ENCODE measurements around the gene WDR88. TPM values are rescaled to one million over a fixed set of nuclear protein-coding genes. Genes with fewer than 3 reads are reported as not detected.
"Not testable (repeated sequence)": the region's sequence is repeated elsewhere in the genome, so short reads cannot be mapped to it uniquely, and the experiment has no call there.

The WDR88 gene
- total RNA-seq, 1 donor from 2014 or later = not detected

DNA sequence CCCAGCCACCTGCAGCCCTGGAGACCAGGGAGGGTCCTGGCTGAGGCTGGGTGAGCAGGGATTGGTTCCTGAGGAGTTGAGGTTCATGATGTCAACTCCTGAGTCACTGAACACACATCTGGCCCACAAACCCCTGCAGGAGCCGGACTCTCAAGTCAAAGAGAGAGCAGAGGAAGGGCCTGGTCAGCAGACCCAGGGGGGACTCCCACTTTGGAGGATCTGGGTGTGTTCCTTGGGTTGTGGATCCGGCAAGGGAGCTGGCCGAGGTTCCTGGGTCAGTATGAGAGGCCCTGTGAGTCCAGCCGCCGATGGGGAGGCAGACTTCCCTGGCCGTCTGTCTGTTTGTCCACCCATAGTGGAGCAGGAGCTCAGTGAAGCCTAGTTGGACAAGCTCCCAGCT is 89.7 kb downstream of the WDR88 start:
- Histone ChIP-seq H3K9ac (ENCODE audit: low read length) (no peak overlapping the region), H3K9me3 (ENCODE audit: insufficient read depth, low read depth, low read length) (no peaks in the 10 kb centered on the region), H3K27me3 (ENCODE audit: insufficient read depth, low read length) (peaks cover 41% of the 10 kb centered on the region), H2AFZ (ENCODE audit: low read depth, low read length) (no peak overlapping the region), H3K27ac (ENCODE audit: low read depth, low read length) (no peak overlapping the region), H4K20me1 (ENCODE audit: insufficient read depth, low read length) (peaks cover 19% of the 10 kb centered on the region), H3K4me3 (ENCODE audit: insufficient read depth, low read depth, low read length) (no peak overlapping the region), H3K4me2 (ENCODE audit: low read length) (no peak overlapping the region), H3K36me3 (ENCODE audit: insufficient read depth, low read length) (no peaks in the 10 kb centered on the region), H3K79me2 (ENCODE audit: insufficient read depth, low read length) (no peaks in the 10 kb centered on the region), H3K4me1 (ENCODE audit: insufficient read depth, low read length) (peaks cover 5% of the 10 kb centered on the region)
- H3K36me3 Mint-ChIP-seq (ENCODE audit: low read depth, unreplicated experiment) = peaks cover 2% of the 10 kb centered on the region
- no peak overlapping the region for H3K4me3 Mint-ChIP-seq (ENCODE audit: unreplicated experiment)
- H3K4me1 Mint-ChIP-seq (ENCODE audit: low read depth, unreplicated experiment) = peaks cover 3% of the 10 kb centered on the region
- peaks cover 5% of the 10 kb centered on the region for H3K9me3 Mint-ChIP-seq (ENCODE audit: unreplicated experiment)
- H3K27ac Mint-ChIP-seq (ENCODE audit: unreplicated experiment) = no peak overlapping the region
- no peak for TF ChIP-seq EZH2 (IDR thresholded peaks at IDR 0.05; ENCODE audit: insufficient read depth, low read length)
- FAIRE-seq (no peak), DNase-seq (ENCODE audit: low read depth) (peak; percentile 20)
- peaks cover 50% of the 10 kb centered on the region for H3K27me3 Mint-ChIP-seq (ENCODE audit: low read depth, unreplicated experiment)

DNA sequence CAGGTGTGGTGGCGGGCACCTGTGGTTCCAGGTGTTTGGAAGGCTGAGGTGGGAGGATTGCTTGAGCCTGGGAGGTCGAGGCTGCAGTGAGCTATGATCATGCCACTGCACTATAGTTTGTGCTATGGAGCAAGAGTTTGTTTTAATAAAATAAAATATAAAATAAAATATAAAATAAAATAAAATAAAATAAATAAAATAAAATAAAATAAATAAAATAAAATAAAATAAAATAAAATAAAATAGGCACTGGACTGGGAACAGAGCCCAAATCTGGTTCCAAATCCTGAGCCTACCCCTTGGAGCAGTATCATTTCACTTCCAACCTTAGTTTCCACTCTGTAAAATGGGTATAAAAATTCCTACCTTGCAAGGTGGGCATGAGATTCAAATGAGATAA is 90.3 kb downstream of the WDR88 start:
- not testable (repeated sequence) for H2AFZ ChIP-seq (ENCODE audit: low read depth, low read length); H3K9me3 Mint-ChIP-seq (ENCODE audit: unreplicated experiment)
- H3K27me3 Mint-ChIP-seq (ENCODE audit: low read depth, unreplicated experiment) = peaks cover 54% of the 10 kb centered on the region

GRCh38 chr19:33224694-33225457 is 93.0 kb downstream of the WDR88 start:
- Histone ChIP-seq H3K36me3 (ENCODE audit: insufficient read depth, low read length) (no peaks in the 10 kb centered on the region), H3K79me2 (ENCODE audit: insufficient read depth, low read length) (no peaks in the 10 kb centered on the region), H4K20me1 (ENCODE audit: insufficient read depth, low read length) (peaks cover 16% of the 10 kb centered on the region), H3K9ac (ENCODE audit: low read length) (no peak overlapping the region), H3K27me3 (ENCODE audit: insufficient read depth, low read length) (peaks cover 47% of the 10 kb centered on the region), H3K4me2 (ENCODE audit: low read length) (no peak overlapping the region), H2AFZ (ENCODE audit: low read depth, low read length) (no peak overlapping the region), H3K9me3 (ENCODE audit: insufficient read depth, low read depth, low read length) (peaks cover 4% of the 10 kb centered on the region), H3K4me3 (ENCODE audit: insufficient read depth, low read depth, low read length) (no peak overlapping the region), H3K4me1 (ENCODE audit: insufficient read depth, low read length) (no peaks in the 10 kb centered on the region), H3K27ac (ENCODE audit: low read depth, low read length) (no peak overlapping the region)
- Mint-ChIP-seq H3K36me3 (ENCODE audit: low read depth, unreplicated experiment) (peaks cover 4% of the 10 kb centered on the region), H3K27me3 (ENCODE audit: low read depth, unreplicated experiment) (peaks cover 67% of the 10 kb centered on the region), H3K4me3 (ENCODE audit: unreplicated experiment) (no peak overlapping the region), H3K9me3 (ENCODE audit: unreplicated experiment) (peaks cover 24% of the 10 kb centered on the region), H3K4me1 (ENCODE audit: low read depth, unreplicated experiment) (peaks cover 6% of the 10 kb centered on the region), H3K27ac (ENCODE audit: unreplicated experiment) (no peak overlapping the region)
- no peak for DNase-seq (ENCODE audit: low read depth)
- no peak for FAIRE-seq
- no peak for TF ChIP-seq EZH2 (IDR thresholded peaks at IDR 0.05; ENCODE audit: insufficient read depth, low read length)
- TF ChIP-seq, protein P1, sequence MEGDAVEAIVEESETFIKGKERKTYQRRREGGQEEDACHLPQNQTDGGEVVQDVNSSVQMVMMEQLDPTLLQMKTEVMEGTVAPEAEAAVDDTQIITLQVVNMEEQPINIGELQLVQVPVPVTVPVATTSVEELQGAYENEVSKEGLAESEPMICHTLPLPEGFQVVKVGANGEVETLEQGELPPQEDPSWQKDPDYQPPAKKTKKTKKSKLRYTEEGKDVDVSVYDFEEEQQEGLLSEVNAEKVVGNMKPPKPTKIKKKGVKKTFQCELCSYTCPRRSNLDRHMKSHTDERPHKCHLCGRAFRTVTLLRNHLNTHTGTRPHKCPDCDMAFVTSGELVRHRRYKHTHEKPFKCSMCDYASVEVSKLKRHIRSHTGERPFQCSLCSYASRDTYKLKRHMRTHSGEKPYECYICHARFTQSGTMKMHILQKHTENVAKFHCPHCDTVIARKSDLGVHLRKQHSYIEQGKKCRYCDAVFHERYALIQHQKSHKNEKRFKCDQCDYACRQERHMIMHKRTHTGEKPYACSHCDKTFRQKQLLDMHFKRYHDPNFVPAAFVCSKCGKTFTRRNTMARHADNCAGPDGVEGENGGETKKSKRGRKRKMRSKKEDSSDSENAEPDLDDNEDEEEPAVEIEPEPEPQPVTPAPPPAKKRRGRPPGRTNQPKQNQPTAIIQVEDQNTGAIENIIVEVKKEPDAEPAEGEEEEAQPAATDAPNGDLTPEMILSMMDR (IDR thresholded peaks at IDR 0.05; ENCODE audit: insufficient read depth, low read depth, low read length) = no peak

More for the DNA sequence above, 90.3 kb downstream of the WDR88 start:
- H3K27me3 ChIP-seq (ENCODE audit: insufficient read depth, low read length) = peaks cover 38% of the 10 kb centered on the region
- not testable (repeated sequence) for H3K27ac ChIP-seq (ENCODE audit: low read depth, low read length); H3K4me1 Mint-ChIP-seq (ENCODE audit: low read depth, unreplicated experiment); H3K4me2 ChIP-seq (ENCODE audit: low read length); H3K27ac Mint-ChIP-seq (ENCODE audit: unreplicated experiment); H3K36me3 Mint-ChIP-seq (ENCODE audit: low read depth, unreplicated experiment); H3K4me3 Mint-ChIP-seq (ENCODE audit: unreplicated experiment); H3K9ac ChIP-seq (ENCODE audit: low read length); DNase-seq (ENCODE audit: low read depth); H3K4me1 ChIP-seq (ENCODE audit: insufficient read depth, low read length); H3K36me3 ChIP-seq (ENCODE audit: insufficient read depth, low read length); H3K4me3 ChIP-seq (ENCODE audit: insufficient read depth, low read depth, low read length); FAIRE-seq; H3K79me2 ChIP-seq (ENCODE audit: insufficient read depth, low read length); H3K9me3 ChIP-seq (ENCODE audit: insufficient read depth, low read depth, low read length)
- peaks cover 17% of the 10 kb centered on the region for H4K20me1 ChIP-seq (ENCODE audit: insufficient read depth, low read length)

Other genes with a start within 250 kb of the WDR88 start
- 22.9 and 28.3 TPM in 2 replicates for gene CEP89, start 160.2 kb upstream of the WDR88 start, total RNA-seq
- 2.2 and 4.1 TPM in 2 replicates for gene FAAP24, start 159.9 kb upstream of the WDR88 start, total RNA-seq
- gene RHPN2, start 67.2 kb upstream of the WDR88 start, total RNA-seq = 11.4 and 12.6 TPM in 2 replicates
- 6.1 and 6.6 TPM in 2 replicates for gene GPATCH1, start 50.9 kb upstream of the WDR88 start, total RNA-seq
- gene LRP3, start 62.2 kb downstream of the WDR88 start, total RNA-seq = 9.3 and 13.3 TPM in 2 replicates
- gene SLC7A10, start 93.7 kb downstream of the WDR88 start, total RNA-seq = 0.43 and 0.61 TPM in 2 replicates
- 0.45 and 0.50 TPM in 2 replicates for gene CEBPA, start 170.4 kb downstream of the WDR88 start, total RNA-seq
- 31.7 and 34.0 TPM in 2 replicates for gene CEBPG, start 241.6 kb downstream of the WDR88 start, total RNA-seq

Measured in astrocyte (in vitro differentiated cells and primary cell).